Epithelial cell of proximal tubule (primary cell): ENCODE measurements around the gene HOXD9. TPM values are rescaled to one million over a fixed set of nuclear protein-coding genes. Genes with fewer than 3 reads are reported as not detected.

ENCODE experiments used
- DNase-seq: peaks from one replicate; pipeline ENCODE4 v3.0.0-alpha.2; 2011; ENCODE audit warnings: low read depth
- H3K4me3 ChIP-seq: 2 replicates; pipeline ENCODE4 v1.5.1; 2011; ENCODE audit warnings: low read depth, mild to moderate bottlenecking, low read length
- total RNA-seq: library from RNA; depleted of rRNA; stranded (reverse); fragments of >200 nt; gene quantifications from 2 replicates; pipeline ENCODE4 v1.2.3, GENCODE V29; 2015
- TF ChIP-seq, protein P1 (sequence below): conservative IDR thresholded peaks from 2 replicates; pipeline ENCODE4 v1.5.1; 2012; ENCODE audit warnings: low read depth, mild to moderate bottlenecking, low read length

HOXD9 gene
- total RNA-seq, 1 donor from 2014 or later: 11.5 TPM

DNA sequence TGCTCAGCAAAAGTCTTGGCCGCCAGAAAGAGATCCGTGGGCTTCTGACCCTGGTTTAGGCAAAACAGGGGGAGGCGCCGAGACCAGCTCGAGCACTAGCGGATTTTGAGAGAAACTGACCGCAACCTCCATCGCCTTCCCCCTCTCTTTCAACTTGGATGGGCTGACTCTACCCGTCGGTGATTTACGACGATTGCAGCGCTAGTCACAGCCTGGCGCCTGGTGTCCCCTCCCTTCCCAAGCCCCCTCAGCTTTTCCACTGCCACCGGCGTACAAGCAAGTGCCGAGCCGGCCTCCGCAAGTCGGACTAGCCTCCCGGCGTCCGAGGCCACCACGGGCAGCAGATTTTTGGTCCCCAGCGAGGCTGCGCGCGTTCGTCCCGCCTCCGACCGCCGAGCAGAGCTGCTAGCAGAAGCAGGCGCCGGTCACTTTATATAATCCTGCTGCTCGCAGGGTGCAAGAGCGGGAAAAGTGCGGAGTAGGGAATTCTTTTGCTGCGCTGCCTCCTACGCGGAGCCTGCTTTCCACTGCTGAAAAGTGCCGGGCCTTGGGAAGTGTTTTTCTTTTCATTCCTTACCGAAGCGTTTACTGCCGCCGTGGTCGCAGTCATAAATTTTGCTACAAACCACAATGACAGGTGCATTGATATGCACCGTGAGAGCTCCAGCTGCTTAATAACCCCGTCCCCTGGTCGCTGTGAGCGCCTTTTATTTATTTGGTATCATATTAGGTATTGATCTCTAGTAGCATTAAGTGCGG, 42.3 kb downstream of the HOXD9 start:
- TF ChIP-seq, protein P1, sequence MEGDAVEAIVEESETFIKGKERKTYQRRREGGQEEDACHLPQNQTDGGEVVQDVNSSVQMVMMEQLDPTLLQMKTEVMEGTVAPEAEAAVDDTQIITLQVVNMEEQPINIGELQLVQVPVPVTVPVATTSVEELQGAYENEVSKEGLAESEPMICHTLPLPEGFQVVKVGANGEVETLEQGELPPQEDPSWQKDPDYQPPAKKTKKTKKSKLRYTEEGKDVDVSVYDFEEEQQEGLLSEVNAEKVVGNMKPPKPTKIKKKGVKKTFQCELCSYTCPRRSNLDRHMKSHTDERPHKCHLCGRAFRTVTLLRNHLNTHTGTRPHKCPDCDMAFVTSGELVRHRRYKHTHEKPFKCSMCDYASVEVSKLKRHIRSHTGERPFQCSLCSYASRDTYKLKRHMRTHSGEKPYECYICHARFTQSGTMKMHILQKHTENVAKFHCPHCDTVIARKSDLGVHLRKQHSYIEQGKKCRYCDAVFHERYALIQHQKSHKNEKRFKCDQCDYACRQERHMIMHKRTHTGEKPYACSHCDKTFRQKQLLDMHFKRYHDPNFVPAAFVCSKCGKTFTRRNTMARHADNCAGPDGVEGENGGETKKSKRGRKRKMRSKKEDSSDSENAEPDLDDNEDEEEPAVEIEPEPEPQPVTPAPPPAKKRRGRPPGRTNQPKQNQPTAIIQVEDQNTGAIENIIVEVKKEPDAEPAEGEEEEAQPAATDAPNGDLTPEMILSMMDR: no peak
- no peak for DNase-seq
- peak overlapping the region; percentile 20 for H3K4me3 ChIP-seq

DNA sequence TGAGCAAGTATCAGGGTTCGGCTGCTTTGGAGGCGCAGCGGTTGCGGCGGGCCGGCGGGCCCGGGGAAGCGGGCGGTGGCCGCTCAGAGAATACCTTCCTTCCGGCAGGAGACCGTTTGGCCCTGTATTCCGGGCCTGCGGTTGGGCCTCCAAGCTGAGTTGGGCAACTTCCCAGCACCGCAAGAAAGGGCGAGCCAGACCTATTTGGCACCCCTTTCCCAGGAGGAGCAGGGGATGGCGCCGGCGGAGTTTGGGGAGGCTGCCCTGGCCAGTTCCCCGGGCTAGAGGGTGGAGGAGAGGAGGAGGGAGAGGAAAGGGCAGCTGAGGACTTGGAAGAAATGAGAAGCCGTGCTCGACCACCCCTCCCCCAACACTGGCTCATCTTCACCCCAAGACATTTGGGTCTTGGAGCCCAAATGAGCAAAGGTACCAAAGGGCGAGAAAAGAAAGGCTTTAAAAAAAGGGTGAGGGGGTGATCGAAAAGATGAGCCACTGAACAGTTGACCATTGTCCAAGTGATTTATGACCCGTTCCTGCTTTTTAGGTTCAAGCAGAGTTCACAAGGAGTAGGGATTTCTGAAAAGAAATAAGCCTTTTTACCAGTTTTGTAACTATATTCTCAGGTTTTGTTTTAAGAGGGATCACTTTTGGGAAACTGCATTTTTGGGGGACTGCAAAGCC, 43.0 kb downstream of the HOXD9 start:
- TF ChIP-seq, protein P1: no peak
- DNase-seq: no peak
- H3K4me3 ChIP-seq: peak overlapping the region; percentile 13

DNA sequence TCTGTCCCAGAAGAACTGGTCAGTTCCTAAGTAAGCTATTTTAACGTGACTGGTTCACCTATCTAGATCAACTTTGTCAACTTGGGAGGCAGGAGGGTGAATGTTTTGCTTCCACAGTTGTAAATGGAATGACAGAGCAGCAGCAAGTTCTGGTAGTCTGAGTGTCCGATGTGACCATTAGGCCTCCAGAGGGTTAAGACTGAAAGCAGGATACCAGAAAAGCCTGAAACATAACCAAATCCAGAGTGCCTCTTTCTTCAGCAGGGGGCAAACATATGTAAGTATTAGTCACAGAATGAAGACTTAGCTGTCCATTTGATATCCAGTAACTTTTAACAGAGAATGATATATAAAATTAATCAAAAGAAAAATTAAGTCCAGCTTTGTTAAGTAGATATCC, 43.8 kb downstream of the HOXD9 start:
- H3K4me3 ChIP-seq: no peak overlapping the region
- DNase-seq: no peak
- TF ChIP-seq, protein P1: no peak

DNA sequence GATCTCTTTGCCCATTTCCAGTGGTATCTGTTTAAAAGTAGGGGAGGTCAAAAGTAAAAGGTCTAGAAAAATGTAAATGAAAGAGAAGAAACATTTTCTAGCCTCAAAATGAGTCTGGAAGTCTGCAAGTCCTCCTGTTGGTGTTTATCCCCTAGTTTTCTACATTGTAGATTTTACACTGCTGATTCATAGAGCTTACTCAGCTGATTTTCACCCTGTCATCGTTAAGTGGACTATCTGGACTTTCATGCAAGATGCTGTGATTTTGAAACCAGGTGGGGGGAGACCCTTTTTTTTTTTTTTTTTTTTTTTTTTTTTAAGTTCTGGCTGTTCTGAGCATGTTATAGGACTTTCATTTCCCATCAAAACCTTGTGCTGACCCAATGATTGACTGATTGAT, 44.9 kb downstream of the HOXD9 start:
- no peak overlapping the region for H3K4me3 ChIP-seq
- DNase-seq: no peak
- TF ChIP-seq, protein P1: no peak

DNA sequence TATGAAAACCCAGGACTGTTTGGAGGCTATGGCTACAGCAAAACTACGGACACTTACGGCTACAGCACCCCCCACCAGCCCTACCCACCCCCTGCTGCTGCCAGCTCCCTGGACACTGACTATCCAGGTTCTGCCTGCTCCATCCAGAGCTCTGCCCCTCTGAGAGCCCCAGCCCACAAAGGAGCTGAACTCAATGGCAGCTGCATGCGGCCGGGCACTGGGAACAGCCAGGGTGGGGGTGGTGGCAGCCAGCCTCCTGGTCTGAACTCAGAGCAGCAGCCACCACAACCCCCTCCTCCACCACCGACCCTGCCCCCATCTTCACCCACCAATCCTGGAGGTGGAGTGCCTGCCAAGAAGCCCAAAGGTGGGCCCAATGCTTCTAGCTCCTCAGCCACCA, 46.7 kb downstream of the HOXD9 start:
- DNase-seq: no peak
- TF ChIP-seq, protein P1: no peak

DNA sequence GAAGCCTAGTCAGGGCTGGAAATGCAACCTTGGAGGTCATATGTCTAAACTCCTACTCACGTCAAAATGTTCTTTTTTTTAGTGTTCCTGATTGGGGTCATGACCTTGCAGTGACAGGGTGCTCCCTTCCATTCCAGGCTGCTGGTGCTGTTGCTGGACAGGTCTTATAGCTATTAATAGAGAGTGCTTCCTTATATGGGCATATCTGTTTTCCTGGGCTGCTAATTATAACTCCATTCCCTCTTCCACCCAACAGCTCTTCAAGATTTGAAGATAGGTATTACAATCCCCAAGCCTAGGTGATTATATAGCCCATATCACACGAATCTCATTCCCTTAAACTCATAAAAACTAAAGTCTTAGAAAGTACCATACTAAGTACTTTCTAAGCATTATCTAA, 47.2 kb downstream of the HOXD9 start:
- TF ChIP-seq, protein P1: no peak
- no peak for DNase-seq
- H3K4me3 ChIP-seq: no peak overlapping the region

More for the DNA sequence above, 46.7 kb downstream of the HOXD9 start:
- H3K4me3 ChIP-seq: no peak overlapping the region
